Esophagus muscularis mucosa (tissue), 4 donors: ENCODE measurements around the gene VWA1. TPM values are rescaled to one million over a fixed set of nuclear protein-coding genes. Genes with fewer than 3 reads are reported as not detected.
"Not testable (repeated sequence)": the region's sequence is repeated elsewhere in the genome, so short reads cannot be mapped to it uniquely, and the experiment has no call there.

Experiments
- DNase-seq: peaks from one replicate; pipeline ENCODE4 v3.0.0-alpha.2; 2017; ENCODE audit errors: extremely low spot score
- H3K27ac ChIP-seq, 4 donors: fragments of 200-600 bp; sonication (generic); replicated peaks in 1 of 4; 1 replicate in 3 of 4; 2 replicates in 1 of 4; pipeline ENCODE4 v1.5.1; 2016 to 2019; ENCODE audit warnings: mild to moderate bottlenecking in 1 of 4
- H3K27me3 ChIP-seq, 4 donors: fragments of 200-600 bp; sonication (generic); one replicate each; pipeline versions ENCODE4 v1.5.1 to v1.6.0; 2016 to 2019
- H3K36me3 ChIP-seq, 4 donors: fragments of 200-600 bp; sonication (generic); one replicate each; pipeline ENCODE4 v1.5.1; 2016 to 2019
- H3K4me1 ChIP-seq, 4 donors: fragments of 200-600 bp; sonication (generic); one replicate each; pipeline ENCODE4 v1.5.1; 2016 to 2019
- H3K4me3 ChIP-seq, 4 donors: fragments of 200-600 bp; sonication (generic); 1 replicate in 2 of 4; 2 replicates in 2 of 4; pipeline ENCODE4 v1.5.1; 2016 to 2019; ENCODE audit warnings: mild to moderate bottlenecking in 4 of 4, moderate library complexity in 1 of 4
- H3K9me3 ChIP-seq, 4 donors: fragments of 200-600 bp; sonication (generic); 1 replicate in 3 of 4; 2 replicates in 1 of 4; pipeline ENCODE4 v1.5.1; 2016 to 2019
- EP300 ChIP-seq: sonication (generic); formaldehyde crosslinking; IDR thresholded peaks from one replicate; pipeline ENCODE4 v1.6.1; 2017; ENCODE audit warnings: antibody characterized with exemption
- POLR2A ChIP-seq: fragments of 450-650 bp; IDR thresholded peaks from one replicate; pipeline ENCODE4 v1.6.1; 2017; ENCODE audit warnings: antibody characterized with exemption, moderate library complexity, mild to moderate bottlenecking, low read depth
- POLR2AphosphoS5 ChIP-seq, 2 donors: sonication (generic); formaldehyde crosslinking; IDR thresholded peaks; one replicate each; pipeline ENCODE4 v1.6.1; 2017; ENCODE audit warnings: antibody characterized with exemption in 2 of 2
- WGBS: methylation state at CpG from one replicate; pipeline ENCODE4 v1.1.5; 2018; 5-methylcytosine and 5-hydroxymethylcytosine counted together
- intact Hi-C: fragments of 100-400 bp; cut with DNase I; formaldehyde crosslinking; loops from one replicate; pipeline ENCODE4 v1.15.1; 2023
- total RNA-seq, 4 donors: library from RNA; depleted of rRNA; stranded (reverse); fragments of >200 nt; gene quantifications; one replicate each; pipeline versions ENCODE4 v1.1.0 to v1.2.1, GENCODE V29; 2016
- TF ChIP-seq, protein P1 (sequence below), 3 experiments: fragments of 200-600 bp in 2 of 3; fragments of 450-650 bp in 1 of 3; sonication (generic) in 2 of 3; IDR thresholded peaks; one replicate each; pipeline ENCODE4 v1.5.1; 2017 to 2019; ENCODE audit warnings: antibody characterized with exemption in 3 of 3, mild to moderate bottlenecking in 2 of 3, moderate library complexity in 1 of 3

VWA1 gene
- total RNA-seq, 4 donors from 2014 or later = 99.7 to 168 (median 116) TPM

- no peaks in the 10 kb centered on the region for H3K9me3 ChIP-seq
- peak overlapping the region in 2 of 4 donors; percentile 19 to 31 for H3K4me3 ChIP-seq
- WGBS = 80% methylated on average over 8 of the region's 18 CpGs
- DNase-seq = no peak
- H3K27ac ChIP-seq = no peak overlapping the region
- no peaks in the 10 kb centered on the region for H3K36me3 ChIP-seq
- intact Hi-C loops = no loop called here
- peaks cover 0 to 4% (median 0%) of the 10 kb centered on the region in 4 donors for H3K4me1 ChIP-seq
- H3K27me3 ChIP-seq = peaks cover 0 to 4% (median 0%) of the 10 kb centered on the region in 4 donors
- TF ChIP-seq, protein P1, sequence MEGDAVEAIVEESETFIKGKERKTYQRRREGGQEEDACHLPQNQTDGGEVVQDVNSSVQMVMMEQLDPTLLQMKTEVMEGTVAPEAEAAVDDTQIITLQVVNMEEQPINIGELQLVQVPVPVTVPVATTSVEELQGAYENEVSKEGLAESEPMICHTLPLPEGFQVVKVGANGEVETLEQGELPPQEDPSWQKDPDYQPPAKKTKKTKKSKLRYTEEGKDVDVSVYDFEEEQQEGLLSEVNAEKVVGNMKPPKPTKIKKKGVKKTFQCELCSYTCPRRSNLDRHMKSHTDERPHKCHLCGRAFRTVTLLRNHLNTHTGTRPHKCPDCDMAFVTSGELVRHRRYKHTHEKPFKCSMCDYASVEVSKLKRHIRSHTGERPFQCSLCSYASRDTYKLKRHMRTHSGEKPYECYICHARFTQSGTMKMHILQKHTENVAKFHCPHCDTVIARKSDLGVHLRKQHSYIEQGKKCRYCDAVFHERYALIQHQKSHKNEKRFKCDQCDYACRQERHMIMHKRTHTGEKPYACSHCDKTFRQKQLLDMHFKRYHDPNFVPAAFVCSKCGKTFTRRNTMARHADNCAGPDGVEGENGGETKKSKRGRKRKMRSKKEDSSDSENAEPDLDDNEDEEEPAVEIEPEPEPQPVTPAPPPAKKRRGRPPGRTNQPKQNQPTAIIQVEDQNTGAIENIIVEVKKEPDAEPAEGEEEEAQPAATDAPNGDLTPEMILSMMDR (IDR thresholded peaks at IDR 0.05) = no peak
- TF ChIP-seq EP300 = no peak
- no peak for TF ChIP-seq POLR2AphosphoS5 (IDR thresholded peaks at IDR 0.05)
- no peak for TF ChIP-seq POLR2A
Observed at GRCh38 chr1:1461721-1462317, 26.3 kb downstream of the VWA1 start.

DNA sequence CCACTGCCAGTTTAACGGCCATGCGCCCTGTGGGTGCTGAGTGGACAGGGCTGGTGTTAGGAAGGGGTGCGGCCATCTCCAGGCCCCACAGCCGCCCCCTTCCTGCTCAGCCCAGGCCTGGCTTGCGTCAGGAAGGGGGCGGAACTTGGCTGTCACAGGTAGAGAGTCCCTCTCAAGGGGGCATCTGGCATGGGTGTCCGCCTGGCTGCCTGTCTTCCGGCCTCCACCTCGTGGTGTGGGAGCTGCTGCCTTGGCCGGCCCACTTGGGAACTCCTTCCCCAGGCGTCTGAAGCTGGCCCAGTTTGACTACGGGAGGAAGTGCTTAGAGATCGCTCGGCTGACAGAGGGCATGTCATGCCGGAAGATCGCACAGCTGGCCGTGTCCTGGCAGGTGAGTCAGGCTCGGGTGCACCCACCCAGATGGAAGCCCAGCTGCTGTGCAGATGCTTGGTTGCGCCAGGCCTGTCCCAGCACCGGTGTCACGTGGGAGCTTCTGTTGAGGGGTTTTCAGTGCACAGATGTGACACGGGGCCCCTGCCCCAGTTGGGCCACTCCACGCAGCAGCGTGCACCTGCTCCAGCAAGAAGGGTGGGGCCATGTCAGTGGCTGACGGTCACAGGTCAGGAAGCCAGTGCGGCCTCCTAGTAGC, 27.0 kb downstream of the VWA1 start:
- Histone ChIP-seq H3K27ac (no peak overlapping the region), H3K36me3 (no peaks in the 10 kb centered on the region), H3K4me1 (peaks cover 0 to 4% (median 0%) of the 10 kb centered on the region in 4 donors), H3K9me3 (no peaks in the 10 kb centered on the region), H3K27me3 (peaks cover 0 to 4% (median 0%) of the 10 kb centered on the region in 4 donors), H3K4me3 (peak overlapping the region in 2 of 4 donors; percentile 19 to 31)
- WGBS = 70% methylated on average over 8 of the region's 26 CpGs
- TF ChIP-seq POLR2AphosphoS5 (IDR thresholded peaks at IDR 0.05) = no peak
- TF ChIP-seq, protein P1 (IDR thresholded peaks at IDR 0.05) = no peak
- no peak for TF ChIP-seq POLR2A
- no peak for TF ChIP-seq EP300
- DNase-seq = no peak
- intact Hi-C loops = no loop called here

GRCh38 chr1:1463312-1463711, 27.8 kb downstream of the VWA1 start:
- no peak for DNase-seq
- Histone ChIP-seq H3K27me3 (peaks cover 0 to 4% (median 0%) of the 10 kb centered on the region in 4 donors), H3K4me1 (peaks cover 0 to 4% (median 0%) of the 10 kb centered on the region in 4 donors), H3K9me3 (no peaks in the 10 kb centered on the region), H3K36me3 (no peaks in the 10 kb centered on the region), H3K4me3 (no peak overlapping the region), H3K27ac (no peak overlapping the region)
- TF ChIP-seq, protein P1 (IDR thresholded peaks at IDR 0.05) = no peak
- no peak for TF ChIP-seq POLR2A
- no peak for TF ChIP-seq POLR2AphosphoS5 (IDR thresholded peaks at IDR 0.05)
- TF ChIP-seq EP300 = no peak
- WGBS = 93% methylated on average over 7 of the region's 7 CpGs
- intact Hi-C loops = no loop called here

GRCh38 chr1:1468196-1468985, 32.9 kb downstream of the VWA1 start:
- DNase-seq, H3K9me3 ChIP-seq, H3K36me3 ChIP-seq, H3K27ac ChIP-seq, H3K27me3 ChIP-seq, intact Hi-C loops, H3K4me3 ChIP-seq: not testable (repeated sequence)
- WGBS = 79% methylated on average over 15 of the region's 44 CpGs
- peaks cover 16 to 23% (median 19%) of the 10 kb centered on the region in 4 donors for H3K4me1 ChIP-seq
